GM23338 (cell line): ENCODE data around the gene MOGAT2.

ENCODE experiments used
- CREB1 ChIP-seq: fragments of 250-450 bp; sonication (Bioruptor Pico); IDR thresholded peaks from 2 replicates; pipeline ENCODE4 v1.5.0; 2020; ENCODE audit warnings: low read depth, mild to moderate bottlenecking, moderate library complexity
- CTCF ChIP-seq, 2 experiments: fragments of 200-600 bp in 1 of 2; sonication (generic) in 1 of 2; conservative IDR thresholded peaks; 2 replicates each; pipeline versions ENCODE4 v1.5.1 to v1.6.1; 2016 to 2017; ENCODE audit warnings: antibody characterized with exemption in 2 of 2, low read depth in 2 of 2, mild to moderate bottlenecking in 2 of 2, moderate library complexity in 1 of 2
- ETS1 ChIP-seq: IDR thresholded peaks from 2 replicates; pipeline ENCODE4 v1.6.1; 2016; ENCODE audit warnings: antibody characterized with exemption
- EZH2 ChIP-seq: fragments of 200-600 bp; sonication (generic); IDR thresholded peaks from one replicate; pipeline ENCODE4 v1.8.0; 2017; ENCODE audit warnings: antibody characterized with exemption, mild to moderate bottlenecking, low read depth; ENCODE audit not compliant: unreplicated experiment
- EZH2phosphoT487 ChIP-seq: fragments of 200-600 bp; sonication (generic); IDR thresholded peaks from one replicate; pipeline ENCODE4 v1.8.1; 2018; ENCODE audit warnings: antibody characterized with exemption; ENCODE audit not compliant: unreplicated experiment
- JUNB ChIP-seq: IDR thresholded peaks from one replicate; pipeline ENCODE4 v1.6.1; 2016; ENCODE audit warnings: antibody characterized with exemption; ENCODE audit not compliant: unreplicated experiment
- NANOG ChIP-seq: IDR thresholded peaks from 2 replicates; pipeline ENCODE4 v1.6.1; 2016; ENCODE audit warnings: antibody characterized with exemption, borderline replicate concordance
- POLR2AphosphoS5 ChIP-seq: IDR thresholded peaks from 2 replicates; pipeline ENCODE4 v1.6.1; 2016; ENCODE audit warnings: antibody characterized with exemption, low read depth
- REST ChIP-seq: IDR thresholded peaks from one replicate; pipeline ENCODE4 v1.6.1; 2018; ENCODE audit warnings: antibody characterized with exemption; ENCODE audit not compliant: unreplicated experiment
- ZNF114 ChIP-seq: fragments of 250-450 bp; sonication (Bioruptor Pico); IDR thresholded peaks from 2 replicates; pipeline ENCODE4 v1.5.0; 2020; ENCODE audit warnings: mild to moderate bottlenecking, moderate library complexity
- ZNF331 ChIP-seq: fragments of 250-450 bp; sonication (Bioruptor Pico); IDR thresholded peaks from 2 replicates; pipeline ENCODE4 v1.5.0; 2020; ENCODE audit warnings: low read depth, mild to moderate bottlenecking, moderate library complexity

- no peak for TF ChIP-seq CTCF (conservative IDR thresholded peaks at IDR 0.05; ENCODE audit: low read depth in 2 of 2)
- no peak for TF ChIP-seq EZH2
- TF ChIP-seq POLR2AphosphoS5 = no peak
- no peak for TF ChIP-seq EZH2phosphoT487
- TF ChIP-seq NANOG = no peak
- no peak for TF ChIP-seq JUNB
- TF ChIP-seq CREB1 (CRISPR knock-in tag) = no peak
- no peak for TF ChIP-seq REST
- TF ChIP-seq ZNF114 (CRISPR knock-in tag) = no peak
- TF ChIP-seq ETS1 = no peak
- no peak for TF ChIP-seq ZNF331
These were observed 16.7 kb upstream of the MOGAT2 start for GRCh38 chr11:75700940-75701339.
